GM19372 (cell line): ENCODE results near the gene TTYH2.
"Not testable (repeated sequence)": the region's sequence is repeated elsewhere in the genome, so short reads cannot be mapped to it uniquely, and the experiment has no call there.

Source experiments
- ATAC-seq: cut with Tn5 transposase; IDR thresholded peaks from one replicate; pipeline ENCODE4 v1.9.1; 2021; ENCODE audit warnings: mild to moderate bottlenecking, low read depth, moderate library complexity; ENCODE audit not compliant: unreplicated experiment

Gene TTYH2

GRCh38 chr17:74280093-74280513 lies 66.7 kb downstream of the TTYH2 start:
- no peak for ATAC-seq

GRCh38 chr17:74281799-74282198 lies 68.4 kb downstream of the TTYH2 start:
- no peak for ATAC-seq

GRCh38 chr17:74282274-74282586 lies 68.9 kb downstream of the TTYH2 start:
- not testable (repeated sequence) for ATAC-seq

- no peak for ATAC-seq
These were observed 69.4 kb downstream of the TTYH2 start for GRCh38 chr17:74282587-74283370.

GRCh38 chr17:74283371-74283673 lies 70.0 kb downstream of the TTYH2 start:
- ATAC-seq = no peak

GRCh38 chr17:74287031-74287602 lies 73.7 kb downstream of the TTYH2 start:
- ATAC-seq = no peak

GRCh38 chr17:74288785-74289184 lies 75.4 kb downstream of the TTYH2 start:
- no peak for ATAC-seq

GRCh38 chr17:74289688-74290087 lies 76.3 kb downstream of the TTYH2 start:
- ATAC-seq = no peak

- no peak for ATAC-seq
These were observed 77.0 kb downstream of the TTYH2 start for GRCh38 chr17:74290340-74290739.

- no peak for ATAC-seq
These were observed 79.1 kb downstream of the TTYH2 start for GRCh38 chr17:74292495-74292894.

GRCh38 chr17:74295625-74296547 lies 82.5 kb downstream of the TTYH2 start:
- ATAC-seq = no peak

- ATAC-seq = no peak
These were observed 83.2 kb downstream of the TTYH2 start for GRCh38 chr17:74296548-74296936.

GRCh38 chr17:74297941-74298340 lies 84.6 kb downstream of the TTYH2 start:
- no peak for ATAC-seq

GRCh38 chr17:74298778-74299177 lies 85.4 kb downstream of the TTYH2 start:
- no peak for ATAC-seq

- no peak for ATAC-seq
These were observed 86.0 kb downstream of the TTYH2 start for GRCh38 chr17:74299226-74300009.

- no peak for ATAC-seq
These were observed 89.9 kb downstream of the TTYH2 start for GRCh38 chr17:74303305-74303704.

- ATAC-seq = no peak
These were observed 90.8 kb downstream of the TTYH2 start for GRCh38 chr17:74304184-74304583.

- ATAC-seq = no peak
These were observed 92.7 kb downstream of the TTYH2 start for GRCh38 chr17:74305865-74306654.

GRCh38 chr17:74307984-74308773 lies 94.8 kb downstream of the TTYH2 start:
- no peak for ATAC-seq
